Osteocyte (in vitro differentiated cells): ENCODE data around the gene PAMR1. TPM values are rescaled to one million over a fixed set of nuclear protein-coding genes. Genes with fewer than 3 reads are reported as not detected.

ENCODE experiments used
- DNase-seq: peaks from one replicate; pipeline ENCODE4 v3.0.0; 2021; ENCODE audit warnings: mixed read lengths; ENCODE audit not compliant: unreplicated experiment; ENCODE audit errors: extremely low spot score
- H3K27ac Mint-ChIP-seq: one replicate; pipeline ENCODE4 v1.8.0; 2021; ENCODE audit warnings: mild to moderate bottlenecking, mixed read lengths; ENCODE audit not compliant: unreplicated experiment
- H3K27me3 Mint-ChIP-seq: one replicate; pipeline ENCODE4 v1.8.0; 2021; ENCODE audit warnings: mixed read lengths; ENCODE audit not compliant: unreplicated experiment
- H3K36me3 Mint-ChIP-seq: one replicate; pipeline ENCODE4 v1.8.0; 2021; ENCODE audit warnings: mixed read lengths; ENCODE audit not compliant: unreplicated experiment
- H3K4me1 Mint-ChIP-seq: one replicate; pipeline ENCODE4 v1.8.0; 2021; ENCODE audit warnings: mixed read lengths; ENCODE audit not compliant: unreplicated experiment
- H3K4me3 Mint-ChIP-seq: one replicate; pipeline ENCODE4 v1.8.0; 2021; ENCODE audit warnings: mild to moderate bottlenecking, moderate library complexity, mixed read lengths; ENCODE audit not compliant: unreplicated experiment
- H3K9me3 Mint-ChIP-seq: one replicate; pipeline ENCODE4 v1.8.0; 2021; ENCODE audit warnings: mixed read lengths; ENCODE audit not compliant: unreplicated experiment
- CTCF ChIP-seq: fragments of 200-600 bp; sonication (generic); IDR thresholded peaks from 2 replicates; pipeline ENCODE4 v1.5.0; 2021; ENCODE audit warnings: antibody characterized with exemption, mild to moderate bottlenecking, moderate library complexity
- total RNA-seq: library from RNA; stranded (reverse); gene quantifications from 2 replicates; pipeline ENCODE4 v1.2.1, GENCODE V29; 2021

The PAMR1 gene
- total RNA-seq, 1 donor from 2014 or later: 4.4 TPM

GRCh38 chr11:35432464-35432863 lies 93.0 kb downstream of the PAMR1 start:
- H3K4me3 Mint-ChIP-seq: no peak overlapping the region
- H3K9me3 Mint-ChIP-seq: no peaks in the 10 kb centered on the region
- TF ChIP-seq CTCF: no peak
- H3K27me3 Mint-ChIP-seq: peaks cover 61% of the 10 kb centered on the region
- peaks cover 11% of the 10 kb centered on the region for H3K4me1 Mint-ChIP-seq
- no peak for DNase-seq
- no peaks in the 10 kb centered on the region for H3K36me3 Mint-ChIP-seq
- no peak overlapping the region for H3K27ac Mint-ChIP-seq

DNA sequence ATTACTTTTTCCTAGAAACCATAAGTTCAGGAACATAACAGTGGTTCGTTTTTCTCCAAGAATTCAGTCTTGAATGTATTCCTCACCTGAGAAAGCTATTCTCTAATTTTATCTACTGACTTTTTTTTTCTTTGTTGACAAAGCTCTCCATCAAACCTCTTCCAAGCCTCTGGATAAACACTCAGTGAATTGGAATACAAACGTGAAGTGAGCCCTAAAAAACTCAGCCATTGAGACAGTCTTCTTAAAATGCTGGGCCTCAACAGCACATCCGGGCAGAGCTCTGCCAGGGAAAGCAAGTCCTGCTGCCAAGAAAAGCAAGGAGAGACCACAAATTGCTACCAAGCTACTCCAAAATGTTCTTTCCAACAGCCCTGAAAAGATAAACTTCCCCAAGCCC lies 98.3 kb downstream of the PAMR1 start:
- no peak for TF ChIP-seq CTCF
- peaks cover 62% of the 10 kb centered on the region for H3K27me3 Mint-ChIP-seq
- peak overlapping the region; percentile 85 for H3K27ac Mint-ChIP-seq
- no peaks in the 10 kb centered on the region for H3K9me3 Mint-ChIP-seq
- no peaks in the 10 kb centered on the region for H3K36me3 Mint-ChIP-seq
- no peak for DNase-seq
- peaks cover 38% of the 10 kb centered on the region for H3K4me1 Mint-ChIP-seq
- H3K4me3 Mint-ChIP-seq: peak overlapping the region; percentile 34

DNA sequence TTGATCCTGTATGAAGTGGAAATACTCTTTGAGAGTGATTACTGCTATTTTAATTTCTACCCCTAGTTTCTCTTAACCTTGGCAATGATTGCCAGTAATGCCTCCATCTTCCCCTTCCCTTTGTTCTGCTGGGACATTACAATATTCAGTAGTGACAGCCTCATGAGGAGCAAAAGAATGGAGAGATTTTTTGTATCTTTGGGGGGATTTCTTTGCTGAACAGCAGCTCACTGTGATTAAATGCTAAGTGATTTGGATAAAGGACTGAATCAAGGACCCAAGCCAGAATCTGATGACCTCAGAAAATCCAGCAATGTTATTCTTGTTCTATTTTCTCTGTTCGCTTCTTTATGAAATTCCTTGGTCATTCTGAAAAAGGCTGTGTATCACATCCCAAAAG lies 99.1 kb downstream of the PAMR1 start:
- no peak overlapping the region for H3K4me3 Mint-ChIP-seq

GRCh38 chr11:35425603-35426212 lies 99.7 kb downstream of the PAMR1 start:
- H3K9me3 Mint-ChIP-seq: no peaks in the 10 kb centered on the region
- H3K4me1 Mint-ChIP-seq: peaks cover 43% of the 10 kb centered on the region
- H3K4me3 Mint-ChIP-seq: no peak overlapping the region
- no peak for DNase-seq
- H3K36me3 Mint-ChIP-seq: no peaks in the 10 kb centered on the region
- peaks cover 62% of the 10 kb centered on the region for H3K27me3 Mint-ChIP-seq
- TF ChIP-seq CTCF: no peak
- H3K27ac Mint-ChIP-seq: no peak overlapping the region

More for the DNA sequence above, 99.1 kb downstream of the PAMR1 start:
- Mint-ChIP-seq H3K4me1 (peaks cover 38% of the 10 kb centered on the region), H3K27ac (peak overlapping the region; percentile 85), H3K27me3 (peaks cover 62% of the 10 kb centered on the region), H3K9me3 (no peaks in the 10 kb centered on the region), H3K36me3 (no peaks in the 10 kb centered on the region)
- DNase-seq: no peak
- TF ChIP-seq CTCF: no peak

- H3K4me3 Mint-ChIP-seq: no peak overlapping the region
- H3K27me3 Mint-ChIP-seq: peaks cover 60% of the 10 kb centered on the region
- H3K4me1 Mint-ChIP-seq: peaks cover 52% of the 10 kb centered on the region
- H3K9me3 Mint-ChIP-seq: no peaks in the 10 kb centered on the region
- H3K27ac Mint-ChIP-seq: no peak overlapping the region
- no peaks in the 10 kb centered on the region for H3K36me3 Mint-ChIP-seq
- DNase-seq: no peak
- TF ChIP-seq CTCF: no peak
These were observed 101.1 kb downstream of the PAMR1 start for GRCh38 chr11:35424157-35424940.
